GM06990 (cell line): ENCODE results near the gene JMJD7.

ENCODE experiments used
- DNase-seq: peaks from one replicate; pipeline ENCODE4 v3.0.0-alpha.2; 2011; ENCODE audit not compliant: insufficient read length; ENCODE audit errors: extremely low read depth
- H3K27me3 ChIP-seq: replicated peaks from 2 replicates; pipeline ENCODE4 v1.6.0; 2011; ENCODE audit warnings: low read length; ENCODE audit not compliant: control insufficient read depth, insufficient read depth
- H3K36me3 ChIP-seq: 2 replicates; pipeline ENCODE4 v1.5.1; 2011; ENCODE audit warnings: low read length; ENCODE audit not compliant: control insufficient read depth, insufficient read depth
- H3K4me3 ChIP-seq: replicated peaks from 2 replicates; pipeline ENCODE4 v1.5.1; 2011; ENCODE audit warnings: low read depth, mild to moderate bottlenecking, control low read depth, low read length
- CTCF ChIP-seq: IDR thresholded peaks from 2 replicates; pipeline ENCODE4 v1.5.1; 2011; ENCODE audit warnings: low read length, control low read depth, mild to moderate bottlenecking, inconsistent platforms; ENCODE audit not compliant: insufficient read depth, poor library complexity, severe bottlenecking

Gene JMJD7

GRCh38 chr15:41879321-41879845 is 51.5 kb downstream of the JMJD7 start:
- no peak for TF ChIP-seq CTCF
- H3K4me3 ChIP-seq: no peak overlapping the region
- peaks cover 8% of the 10 kb centered on the region for H3K27me3 ChIP-seq
- no peaks in the 10 kb centered on the region for H3K36me3 ChIP-seq
- DNase-seq: no peak

- DNase-seq: no peak
- Histone ChIP-seq H3K36me3 (no peaks in the 10 kb centered on the region), H3K4me3 (no peak overlapping the region), H3K27me3 (peaks cover 7% of the 10 kb centered on the region)
- TF ChIP-seq CTCF: no peak
Measured at GRCh38 chr15:41880156-41880877, 52.4 kb downstream of the JMJD7 start.

- Histone ChIP-seq H3K4me3 (no peak overlapping the region), H3K36me3 (no peaks in the 10 kb centered on the region), H3K27me3 (peaks cover 7% of the 10 kb centered on the region)
- DNase-seq: no peak
- no peak for TF ChIP-seq CTCF
Measured at GRCh38 chr15:41881086-41881485, 53.2 kb downstream of the JMJD7 start.

- Histone ChIP-seq H3K27me3 (peaks cover 5% of the 10 kb centered on the region), H3K4me3 (no peak overlapping the region), H3K36me3 (no peaks in the 10 kb centered on the region)
- TF ChIP-seq CTCF: no peak
- DNase-seq: no peak
Measured at GRCh38 chr15:41881550-41881919, 53.6 kb downstream of the JMJD7 start.

- peaks cover 5% of the 10 kb centered on the region for H3K27me3 ChIP-seq
- TF ChIP-seq CTCF: no peak
- DNase-seq: no peak
- no peaks in the 10 kb centered on the region for H3K36me3 ChIP-seq
- H3K4me3 ChIP-seq: no peak overlapping the region
Measured at GRCh38 chr15:41881920-41882688, 54.2 kb downstream of the JMJD7 start.
